T-helper 2 cell treated with Interferon-gamma antibody and Interleukin-4, amounts not matched to agents 5 μg/mL and 100 μg/mL, for 36 hours (primary cell): ENCODE results near the gene ZNF546.
"Not testable (repeated sequence)": the region's sequence is repeated elsewhere in the genome, so short reads cannot be mapped to it uniquely, and the experiment has no call there.

Experiments used
- DNase-seq: peaks from one replicate; pipeline ENCODE4 v3.0.0; 2021; ENCODE audit warnings: low spot score
- H3K27ac Mint-ChIP-seq: one replicate; pipeline ENCODE4 v1.8.0; 2021; ENCODE audit warnings: mild to moderate bottlenecking, mixed read lengths
- H3K27me3 Mint-ChIP-seq: one replicate; pipeline ENCODE4 v1.8.0; 2021; ENCODE audit warnings: low read depth, mixed read lengths
- H3K36me3 Mint-ChIP-seq: one replicate; pipeline ENCODE4 v1.8.0; 2021; ENCODE audit warnings: low read depth, mixed read lengths
- H3K4me1 Mint-ChIP-seq: one replicate; pipeline ENCODE4 v1.8.0; 2021; ENCODE audit warnings: low read depth, mixed read lengths
- H3K4me3 Mint-ChIP-seq: one replicate; pipeline ENCODE4 v1.8.0; 2022; ENCODE audit warnings: mild to moderate bottlenecking, moderate library complexity, mixed read lengths
- H3K9me3 Mint-ChIP-seq: one replicate; pipeline ENCODE4 v1.8.0; 2021; ENCODE audit warnings: mixed read lengths

ZNF546 gene

GRCh38 chr19:39996811-39997637 lies at the start of gene ZNF546:
ZNF546 (plus strand) TSS chr19:39997060; CDS start chr19:39998327, 1,267 bp downstream.
- peak; percentile 93 for DNase-seq
- Mint-ChIP-seq H3K9me3 (peaks cover 25% of the 10 kb centered on the region), H3K4me1 (peaks cover 26% of the 10 kb centered on the region), H3K36me3 (peaks cover 37% of the 10 kb centered on the region), H3K27me3 (no peaks in the 10 kb centered on the region), H3K4me3 (peak within 1 kb of the TSS; percentile 93), H3K27ac (peak within 1 kb of the TSS; percentile 96)

DNA sequence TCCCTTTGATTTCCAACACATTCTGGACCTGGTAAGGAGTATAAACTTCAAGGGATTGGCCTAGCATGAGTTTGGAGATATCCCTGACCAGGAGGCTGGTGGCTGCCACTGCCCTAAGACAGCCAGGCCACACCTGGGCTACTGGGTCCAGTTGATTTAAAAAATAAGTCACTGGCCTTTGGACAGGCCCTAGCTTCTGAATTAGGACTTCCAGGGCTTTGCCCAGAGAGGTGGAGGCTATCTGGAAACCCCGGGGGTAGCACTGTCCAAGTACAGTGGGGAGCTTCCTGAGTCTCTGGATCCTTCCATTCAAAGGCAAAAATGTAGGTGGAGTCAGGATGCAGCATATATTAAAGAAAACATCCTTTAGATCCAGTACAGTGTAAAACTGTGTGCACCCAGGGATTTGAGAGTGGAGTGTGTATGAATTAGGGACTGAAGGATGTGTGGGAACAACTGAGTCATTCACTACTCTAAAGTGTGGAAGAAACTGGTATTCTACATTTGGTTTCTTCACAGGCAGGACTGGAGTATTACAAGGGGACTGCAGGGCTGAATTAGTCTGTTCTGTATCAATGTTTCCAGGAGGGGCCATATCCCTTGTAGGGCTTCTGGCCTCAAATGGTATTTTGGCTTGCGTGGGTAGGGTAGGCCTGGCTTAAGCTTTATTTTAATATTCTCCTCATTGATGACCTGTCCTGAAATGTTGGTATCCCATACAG lies 47.7 kb upstream of the ZNF546 start:
- no peak overlapping the region for H3K4me3 Mint-ChIP-seq
- no peak overlapping the region for H3K27ac Mint-ChIP-seq
- no peak for DNase-seq
- H3K9me3 Mint-ChIP-seq: peaks cover 11% of the 10 kb centered on the region
- H3K4me1 Mint-ChIP-seq: peaks cover 41% of the 10 kb centered on the region
- peaks cover 14% of the 10 kb centered on the region for H3K36me3 Mint-ChIP-seq
- no peaks in the 10 kb centered on the region for H3K27me3 Mint-ChIP-seq

- Mint-ChIP-seq H3K27me3 (no peaks in the 10 kb centered on the region), H3K36me3 (peaks cover 12% of the 10 kb centered on the region), H3K27ac (peak overlapping the region; percentile 62), H3K9me3 (peaks cover 9% of the 10 kb centered on the region), H3K4me1 (peaks cover 45% of the 10 kb centered on the region), H3K4me3 (no peak overlapping the region)
- DNase-seq: no peak
Observed at GRCh38 chr19:39951065-39951650, 45.7 kb upstream of the ZNF546 start.

DNA sequence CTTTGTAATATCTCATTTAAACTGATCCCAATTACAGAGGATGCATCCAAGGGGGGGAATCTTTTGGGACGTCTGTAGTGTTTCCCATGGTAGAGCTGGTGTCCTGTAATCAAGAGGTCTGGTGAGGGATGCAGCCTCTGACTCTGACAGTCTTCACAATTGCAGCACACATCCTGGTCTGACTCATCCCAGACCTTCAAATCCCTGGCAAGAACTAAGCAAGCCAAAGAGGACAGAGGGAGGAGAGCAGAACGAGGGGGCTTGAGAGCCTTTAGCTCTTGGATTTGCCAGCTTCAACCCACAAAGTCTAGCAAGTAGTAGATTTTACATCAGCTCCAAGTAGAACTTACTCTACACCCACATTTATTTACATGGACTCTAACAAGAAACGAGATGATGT lies 45.2 kb upstream of the ZNF546 start:
- Mint-ChIP-seq H3K27ac (peak overlapping the region; percentile 90), H3K36me3 (peaks cover 12% of the 10 kb centered on the region), H3K4me3 (peak overlapping the region; percentile 84), H3K4me1 (peaks cover 43% of the 10 kb centered on the region), H3K27me3 (no peaks in the 10 kb centered on the region), H3K9me3 (peaks cover 9% of the 10 kb centered on the region)
- DNase-seq: no peak

- Mint-ChIP-seq H3K36me3 (peaks cover 8% of the 10 kb centered on the region), H3K27ac (peak overlapping the region; percentile 90), H3K27me3 (no peaks in the 10 kb centered on the region), H3K4me3 (peak overlapping the region; percentile 62), H3K4me1 (peaks cover 48% of the 10 kb centered on the region), H3K9me3 (peaks cover 9% of the 10 kb centered on the region)
- DNase-seq: no peak
Observed at GRCh38 chr19:39953915-39954314, 42.9 kb upstream of the ZNF546 start.

GRCh38 chr19:39957886-39958285 lies 39.0 kb upstream of the ZNF546 start:
- Mint-ChIP-seq H3K4me1 (peaks cover 44% of the 10 kb centered on the region), H3K27ac (peak overlapping the region; percentile 21)

GRCh38 chr19:39958942-39959341 lies 37.9 kb upstream of the ZNF546 start:
- Mint-ChIP-seq H3K4me3 (peak overlapping the region; percentile 16), H3K27ac (peak overlapping the region; percentile 70), H3K4me1 (peaks cover 39% of the 10 kb centered on the region)
- H3K36me3 Mint-ChIP-seq, DNase-seq, H3K9me3 Mint-ChIP-seq, H3K27me3 Mint-ChIP-seq: not testable (repeated sequence)

More at GRCh38 chr19:39957886-39958285, 39.0 kb upstream of the ZNF546 start:
- DNase-seq, H3K9me3 Mint-ChIP-seq, H3K36me3 Mint-ChIP-seq, H3K27me3 Mint-ChIP-seq: not testable (repeated sequence)
- peak overlapping the region; percentile 38 for H3K4me3 Mint-ChIP-seq

DNA sequence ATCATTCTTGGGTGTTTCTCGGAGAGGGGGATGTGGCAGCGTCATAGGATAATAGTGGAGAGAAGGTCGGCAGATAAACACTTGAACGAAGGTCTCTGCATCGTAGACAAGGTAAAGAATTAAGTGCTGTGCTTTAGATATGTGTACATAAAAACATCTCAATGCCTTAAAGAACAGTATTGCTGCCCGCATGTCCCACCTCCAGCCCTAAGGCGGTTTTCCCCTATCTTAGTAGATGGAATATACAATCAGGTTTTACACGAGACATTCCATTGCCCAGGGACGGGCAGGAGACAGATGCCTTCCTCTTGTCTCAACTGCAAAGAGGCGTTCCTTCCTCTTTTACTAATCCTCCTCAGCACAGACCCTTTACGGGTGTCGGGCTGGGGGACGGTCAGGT lies 37.5 kb upstream of the ZNF546 start:
- not testable (repeated sequence) for H3K9me3 Mint-ChIP-seq, H3K27me3 Mint-ChIP-seq, DNase-seq, H3K36me3 Mint-ChIP-seq
- H3K4me1 Mint-ChIP-seq: peaks cover 38% of the 10 kb centered on the region
- H3K27ac Mint-ChIP-seq: peak overlapping the region; percentile 70
- peak overlapping the region; percentile 16 for H3K4me3 Mint-ChIP-seq

GRCh38 chr19:39963898-39964297 lies 33.0 kb upstream of the ZNF546 start:
- Mint-ChIP-seq H3K36me3 (peaks cover 3% of the 10 kb centered on the region), H3K4me1 (peaks cover 35% of the 10 kb centered on the region), H3K4me3 (no peak overlapping the region), H3K9me3 (no peaks in the 10 kb centered on the region), H3K27ac (no peak overlapping the region), H3K27me3 (no peaks in the 10 kb centered on the region)
- no peak for DNase-seq

DNA sequence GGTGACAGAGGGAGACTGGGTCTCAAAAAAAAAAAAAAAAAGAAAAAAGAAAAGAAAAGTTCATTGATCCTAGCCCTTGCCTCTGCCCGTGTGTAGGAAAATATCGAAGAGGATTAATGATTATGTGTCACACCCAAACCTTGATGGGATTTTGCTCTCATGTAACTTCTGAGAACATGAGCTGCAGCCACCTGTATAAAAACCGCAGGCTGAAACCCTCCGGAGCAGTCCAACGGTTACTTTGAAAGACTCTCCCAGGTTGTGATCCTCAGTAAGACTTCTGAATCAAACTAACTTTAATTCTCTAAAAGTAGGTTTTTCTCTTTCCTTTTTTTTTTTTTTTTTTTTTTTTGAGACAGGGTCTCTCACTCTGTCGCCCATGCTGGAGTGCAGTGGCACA lies 30.2 kb upstream of the ZNF546 start:
- DNase-seq: no peak
- no peak overlapping the region for H3K27ac Mint-ChIP-seq
- peaks cover 33% of the 10 kb centered on the region for H3K4me1 Mint-ChIP-seq
- H3K4me3 Mint-ChIP-seq: no peak overlapping the region
- H3K27me3 Mint-ChIP-seq: no peaks in the 10 kb centered on the region
- H3K36me3 Mint-ChIP-seq: peaks cover 10% of the 10 kb centered on the region
- no peaks in the 10 kb centered on the region for H3K9me3 Mint-ChIP-seq

DNA sequence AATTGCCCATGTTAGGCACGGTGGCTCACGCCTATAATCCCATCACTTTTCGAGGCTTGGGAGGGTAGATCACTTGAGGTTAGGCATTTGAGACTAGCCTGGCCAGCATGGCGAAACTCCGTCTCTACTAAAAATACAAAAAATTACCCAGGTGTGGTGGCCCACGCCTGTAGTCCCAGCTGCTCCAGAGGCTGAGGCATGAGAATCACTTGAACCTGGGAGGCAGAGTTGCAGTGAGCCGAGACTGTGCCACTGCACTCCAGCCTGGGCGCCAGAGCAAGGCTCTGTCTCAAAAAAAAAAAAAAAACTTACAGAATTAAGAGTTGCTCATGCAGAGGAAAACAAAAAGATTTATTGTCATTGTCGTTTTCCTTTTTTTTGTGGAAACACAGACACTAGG lies 29.3 kb upstream of the ZNF546 start:
- no peaks in the 10 kb centered on the region for H3K27me3 Mint-ChIP-seq
- H3K4me1 Mint-ChIP-seq: peaks cover 40% of the 10 kb centered on the region
- peaks cover 14% of the 10 kb centered on the region for H3K36me3 Mint-ChIP-seq
- DNase-seq: no peak
- no peaks in the 10 kb centered on the region for H3K9me3 Mint-ChIP-seq
- no peak overlapping the region for H3K4me3 Mint-ChIP-seq
- no peak overlapping the region for H3K27ac Mint-ChIP-seq

GRCh38 chr19:39968789-39969188 lies 28.1 kb upstream of the ZNF546 start:
- peak overlapping the region; percentile 93 for H3K27ac Mint-ChIP-seq

DNA sequence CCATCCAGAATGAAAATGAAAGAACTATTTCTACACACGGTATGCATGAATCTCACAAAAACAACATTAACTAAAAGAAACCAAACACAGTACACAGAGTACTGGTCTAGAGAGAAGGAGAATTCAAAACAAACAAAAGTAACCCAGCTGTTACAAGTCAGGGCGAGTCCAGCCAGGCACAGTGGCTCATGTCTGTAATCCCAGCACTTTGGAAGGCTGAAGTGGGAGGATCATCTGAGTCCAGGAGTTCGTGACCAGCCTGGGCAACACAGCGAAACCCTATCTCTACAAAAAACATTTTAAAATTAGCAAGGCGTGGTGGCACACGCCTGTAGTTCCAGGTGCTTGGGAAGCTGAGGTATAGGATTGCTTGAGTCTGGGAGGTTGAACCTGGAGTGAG lies 27.6 kb upstream of the ZNF546 start:
- peaks cover 24% of the 10 kb centered on the region for H3K36me3 Mint-ChIP-seq
- H3K27me3 Mint-ChIP-seq: no peaks in the 10 kb centered on the region
- no peak for DNase-seq
- no peaks in the 10 kb centered on the region for H3K9me3 Mint-ChIP-seq
- H3K27ac Mint-ChIP-seq: peak overlapping the region; percentile 93
- H3K4me1 Mint-ChIP-seq: peaks cover 39% of the 10 kb centered on the region
- peak overlapping the region; percentile 94 for H3K4me3 Mint-ChIP-seq

More at GRCh38 chr19:39968789-39969188, 28.1 kb upstream of the ZNF546 start:
- Mint-ChIP-seq H3K36me3 (peaks cover 21% of the 10 kb centered on the region), H3K4me1 (peaks cover 40% of the 10 kb centered on the region), H3K27me3 (no peaks in the 10 kb centered on the region), H3K4me3 (peak overlapping the region; percentile 94), H3K9me3 (no peaks in the 10 kb centered on the region)
- DNase-seq: no peak
